Astrocyte (in vitro differentiated cells and primary cell): ENCODE results near the gene TMEM129.

ENCODE experiments used
- CTCF ChIP-seq: IDR thresholded peaks from 2 replicates; pipeline ENCODE4 v1.5.1; 2011; ENCODE audit warnings: low read depth, mild to moderate bottlenecking, inconsistent platforms, low read length, moderate library complexity; ENCODE audit not compliant: insufficient read depth
- EZH2 ChIP-seq: IDR thresholded peaks from 2 replicates; pipeline ENCODE4 v1.6.1; 2012; ENCODE audit warnings: mild to moderate bottlenecking, low read length, inconsistent platforms; ENCODE audit not compliant: insufficient read depth

GRCh38 chr4:1666391-1666790 lies 54.7 kb downstream of the TMEM129 start:
- TF ChIP-seq CTCF (no peak), EZH2 (no peak)
